K562 (cell line): ENCODE results near the gene DDIT4L. TPM values are rescaled to one million over a fixed set of nuclear protein-coding genes. Genes with fewer than 3 reads are reported as not detected.

Experiments used
- CSDE1 ChIP-seq, 2 experiments: fragments of 450-650 bp; IDR thresholded peaks; 2 replicates each; pipeline ENCODE4 v1.6.1; 2016; ENCODE audit warnings: mild to moderate bottlenecking in 1 of 2
- ELF4 ChIP-seq: fragments of 450-650 bp; formaldehyde crosslinking; IDR thresholded peaks from 2 replicates; pipeline ENCODE4 v1.4.0; 2022; ENCODE audit warnings: missing genetic modification characterization
- FOXP1 ChIP-seq: sonication (generic); formaldehyde crosslinking; IDR thresholded peaks from 2 replicates; pipeline ENCODE4 v1.8.0; 2022; ENCODE audit warnings: mild to moderate bottlenecking, missing genetic modification reagents
- HNRNPLL ChIP-seq: fragments of 200-400 bp; formaldehyde crosslinking; IDR thresholded peaks from 2 replicates; pipeline ENCODE4 v1.6.1; 2017; ENCODE audit warnings: low read length, low read depth, mild to moderate bottlenecking; ENCODE audit not compliant: poor library complexity, severe bottlenecking
- NFE2 ChIP-seq: IDR thresholded peaks from 2 replicates; pipeline ENCODE4 v1.6.1; 2014; ENCODE audit warnings: antibody characterized with exemption, low read depth
- POLR2A ChIP-seq: fragments of 450-650 bp; conservative IDR thresholded peaks from 2 replicates; pipeline ENCODE4 v1.6.1; 2016
- ZKSCAN3 ChIP-seq: fragments of 250-450 bp; sonication (Bioruptor Pico); IDR thresholded peaks from 2 replicates; pipeline ENCODE4 v1.4.0; 2020
- ZNF347 ChIP-seq: fragments of 450-650 bp; formaldehyde crosslinking; IDR thresholded peaks from 2 replicates; pipeline ENCODE4 v1.4.0; 2020; ENCODE audit warnings: low read depth, mild to moderate bottlenecking, moderate library complexity
- ZNF696 ChIP-seq: fragments of 250-450 bp; sonication (Bioruptor Pico); conservative IDR thresholded peaks from 2 replicates; pipeline ENCODE4 v1.4.0; 2020; ENCODE audit warnings: mild to moderate bottlenecking, moderate library complexity
- polyA plus RNA-seq, 8 experiments: library from polyadenylated mRNA; depleted of rRNA in 4 of 8; stranded (reverse) in 5 of 8; unstranded in 3 of 8; fragments of >200 nt; fragmentation: Nextera tagmentation in 2 of 8; fragmentation: Illumina TruSeq in 1 of 8; extraction: Ambion mirVana in 2 of 8; extraction: Trizol in 1 of 8; gene quantifications; 2 replicates each; pipeline versions ENCODE4 v1.2.1 to v1.2.3, GENCODE V29; 2011 to 2014; ENCODE audit warnings: inconsistent platforms in 1 of 8, missing spikeins in 1 of 8
- total RNA-seq, 7 experiments: library from RNA; depleted of rRNA in 6 of 7; stranded (reverse); fragments of >200 nt in 6 of 7; fragmentation: Illumina TruSeq in 2 of 7; extraction: Trizol in 2 of 7; gene quantifications; 2 replicates each; pipeline versions ENCODE4 v1.2.1 to v1.2.3, GENCODE V29; 2011 to 2021; ENCODE audit warnings: low replicate concordance in 1 of 7
- TF ChIP-seq, protein P1 (sequence below), 2 experiments: fragments of 450-650 bp; formaldehyde crosslinking in 1 of 2; IDR thresholded peaks; 2 replicates each; pipeline versions ENCODE4 v1.4.0 to v1.6.1; 2014 to 2020; ENCODE audit warnings: mild to moderate bottlenecking in 2 of 2, borderline replicate concordance in 1 of 2, low read depth in 1 of 2
- TF ChIP-seq, protein P2 (sequence below): fragments of 450-650 bp; IDR thresholded peaks from 2 replicates; pipeline ENCODE4 v1.6.1; 2016; ENCODE audit warnings: low read depth
- TF ChIP-seq, protein P3 (sequence below): fragments of 450-650 bp; IDR thresholded peaks from 2 replicates; pipeline ENCODE4 v1.6.1; 2016; ENCODE audit warnings: missing biosample characterization, missing genetic modification characterization

The DDIT4L gene
- total and polyA plus RNA-seq, 9 of the 15 experiments (the other 6 are each of a cell fraction or from before 2014, with no cell fraction given): not detected

DNA sequence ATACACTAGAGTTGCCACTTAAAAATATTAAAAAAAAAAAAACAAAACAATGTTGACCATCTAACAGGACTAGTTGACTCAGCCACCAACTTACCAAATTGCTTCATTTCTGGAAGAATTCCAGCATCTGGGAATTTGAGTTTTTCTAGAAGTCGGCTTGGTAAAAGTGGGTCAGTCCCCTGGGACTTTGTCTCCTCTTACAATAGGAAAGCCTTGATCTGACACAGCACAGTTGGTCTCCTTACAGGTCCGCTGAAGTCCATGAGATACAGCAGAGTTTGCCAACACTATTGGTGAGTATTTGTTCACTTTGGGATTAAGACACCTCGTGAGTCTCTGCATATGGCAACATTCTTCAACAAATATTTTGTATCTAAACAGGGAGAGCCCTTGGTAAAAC, 18.2 kb upstream of the DDIT4L start (continued):
- TF ChIP-seq, protein P1, sequence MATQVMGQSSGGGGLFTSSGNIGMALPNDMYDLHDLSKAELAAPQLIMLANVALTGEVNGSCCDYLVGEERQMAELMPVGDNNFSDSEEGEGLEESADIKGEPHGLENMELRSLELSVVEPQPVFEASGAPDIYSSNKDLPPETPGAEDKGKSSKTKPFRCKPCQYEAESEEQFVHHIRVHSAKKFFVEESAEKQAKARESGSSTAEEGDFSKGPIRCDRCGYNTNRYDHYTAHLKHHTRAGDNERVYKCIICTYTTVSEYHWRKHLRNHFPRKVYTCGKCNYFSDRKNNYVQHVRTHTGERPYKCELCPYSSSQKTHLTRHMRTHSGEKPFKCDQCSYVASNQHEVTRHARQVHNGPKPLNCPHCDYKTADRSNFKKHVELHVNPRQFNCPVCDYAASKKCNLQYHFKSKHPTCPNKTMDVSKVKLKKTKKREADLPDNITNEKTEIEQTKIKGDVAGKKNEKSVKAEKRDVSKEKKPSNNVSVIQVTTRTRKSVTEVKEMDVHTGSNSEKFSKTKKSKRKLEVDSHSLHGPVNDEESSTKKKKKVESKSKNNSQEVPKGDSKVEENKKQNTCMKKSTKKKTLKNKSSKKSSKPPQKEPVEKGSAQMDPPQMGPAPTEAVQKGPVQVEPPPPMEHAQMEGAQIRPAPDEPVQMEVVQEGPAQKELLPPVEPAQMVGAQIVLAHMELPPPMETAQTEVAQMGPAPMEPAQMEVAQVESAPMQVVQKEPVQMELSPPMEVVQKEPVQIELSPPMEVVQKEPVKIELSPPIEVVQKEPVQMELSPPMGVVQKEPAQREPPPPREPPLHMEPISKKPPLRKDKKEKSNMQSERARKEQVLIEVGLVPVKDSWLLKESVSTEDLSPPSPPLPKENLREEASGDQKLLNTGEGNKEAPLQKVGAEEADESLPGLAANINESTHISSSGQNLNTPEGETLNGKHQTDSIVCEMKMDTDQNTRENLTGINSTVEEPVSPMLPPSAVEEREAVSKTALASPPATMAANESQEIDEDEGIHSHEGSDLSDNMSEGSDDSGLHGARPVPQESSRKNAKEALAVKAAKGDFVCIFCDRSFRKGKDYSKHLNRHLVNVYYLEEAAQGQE (IDR thresholded peaks at IDR 0.05; ENCODE audit: borderline replicate concordance): no peak
- TF ChIP-seq, protein P1 (CRISPR knock-in tag; IDR thresholded peaks at IDR 0.05; ENCODE audit: low read depth): no peak
- no peak for TF ChIP-seq ZNF696 (CRISPR knock-in tag)
- no peak for TF ChIP-seq NFE2
- no peak for TF ChIP-seq POLR2A
- TF ChIP-seq, protein P2, sequence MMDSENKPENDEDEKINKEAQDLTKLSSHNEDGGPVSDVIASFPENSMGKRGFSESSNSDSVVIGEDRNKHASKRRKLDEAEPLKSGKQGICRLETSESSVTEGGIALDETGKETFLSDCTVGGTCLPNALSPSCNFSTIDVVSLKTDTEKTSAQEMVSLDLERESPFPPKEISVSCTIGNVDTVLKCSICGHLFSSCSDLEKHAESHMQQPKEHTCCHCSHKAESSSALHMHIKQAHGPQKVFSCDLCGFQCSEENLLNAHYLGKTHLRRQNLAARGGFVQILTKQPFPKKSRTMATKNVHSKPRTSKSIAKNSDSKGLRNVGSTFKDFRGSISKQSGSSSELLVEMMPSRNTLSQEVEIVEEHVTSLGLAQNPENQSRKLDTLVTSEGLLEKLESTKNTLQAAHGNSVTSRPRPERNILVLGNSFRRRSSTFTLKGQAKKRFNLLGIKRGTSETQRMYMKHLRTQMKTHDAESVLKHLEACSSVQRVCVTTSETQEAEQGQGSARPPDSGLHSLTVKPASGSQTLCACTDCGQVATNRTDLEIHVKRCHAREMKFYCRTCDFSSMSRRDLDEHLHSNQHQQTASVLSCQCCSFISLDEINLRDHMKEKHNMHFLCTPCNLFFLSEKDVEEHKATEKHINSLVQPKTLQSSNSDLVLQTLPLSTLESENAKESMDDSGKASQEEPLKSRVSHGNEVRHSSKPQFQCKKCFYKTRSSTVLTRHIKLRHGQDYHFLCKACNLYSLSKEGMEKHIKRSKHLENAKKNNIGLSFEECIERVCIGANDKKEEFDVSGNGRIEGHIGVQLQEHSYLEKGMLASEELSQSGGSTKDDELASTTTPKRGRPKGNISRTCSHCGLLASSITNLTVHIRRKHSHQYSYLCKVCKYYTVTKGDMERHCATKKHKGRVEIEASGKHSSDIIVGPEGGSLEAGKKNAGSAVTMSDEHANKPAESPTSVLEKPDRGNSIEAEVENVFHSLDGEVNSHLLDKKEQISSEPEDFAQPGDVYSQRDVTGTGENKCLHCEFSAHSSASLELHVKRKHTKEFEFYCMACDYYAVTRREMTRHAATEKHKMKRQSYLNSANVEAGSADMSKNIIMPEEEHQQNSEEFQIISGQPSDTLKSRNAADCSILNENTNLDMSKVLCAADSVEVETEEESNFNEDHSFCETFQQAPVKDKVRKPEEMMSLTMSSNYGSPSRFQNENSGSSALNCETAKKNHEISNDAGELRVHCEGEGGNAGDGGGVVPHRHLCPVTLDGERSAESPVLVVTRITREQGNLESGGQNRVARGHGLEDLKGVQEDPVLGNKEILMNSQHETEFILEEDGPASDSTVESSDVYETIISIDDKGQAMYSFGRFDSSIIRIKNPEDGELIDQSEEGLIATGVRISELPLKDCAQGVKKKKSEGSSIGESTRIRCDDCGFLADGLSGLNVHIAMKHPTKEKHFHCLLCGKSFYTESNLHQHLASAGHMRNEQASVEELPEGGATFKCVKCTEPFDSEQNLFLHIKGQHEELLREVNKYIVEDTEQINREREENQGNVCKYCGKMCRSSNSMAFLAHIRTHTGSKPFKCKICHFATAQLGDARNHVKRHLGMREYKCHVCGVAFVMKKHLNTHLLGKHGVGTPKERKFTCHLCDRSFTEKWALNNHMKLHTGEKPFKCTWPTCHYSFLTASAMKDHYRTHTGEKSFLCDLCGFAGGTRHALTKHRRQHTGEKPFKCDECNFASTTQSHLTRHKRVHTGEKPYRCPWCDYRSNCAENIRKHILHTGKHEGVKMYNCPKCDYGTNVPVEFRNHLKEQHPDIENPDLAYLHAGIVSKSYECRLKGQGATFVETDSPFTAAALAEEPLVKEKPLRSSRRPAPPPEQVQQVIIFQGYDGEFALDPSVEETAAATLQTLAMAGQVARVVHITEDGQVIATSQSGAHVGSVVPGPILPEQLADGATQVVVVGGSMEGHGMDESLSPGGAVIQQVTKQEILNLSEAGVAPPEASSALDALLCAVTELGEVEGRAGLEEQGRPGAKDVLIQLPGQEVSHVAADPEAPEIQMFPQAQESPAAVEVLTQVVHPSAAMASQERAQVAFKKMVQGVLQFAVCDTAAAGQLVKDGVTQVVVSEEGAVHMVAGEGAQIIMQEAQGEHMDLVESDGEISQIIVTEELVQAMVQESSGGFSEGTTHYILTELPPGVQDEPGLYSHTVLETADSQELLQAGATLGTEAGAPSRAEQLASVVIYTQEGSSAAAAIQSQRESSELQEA: no peak
- TF ChIP-seq FOXP1 (CRISPR knock-in tag): no peak
- no peak for TF ChIP-seq ZKSCAN3 (CRISPR knock-in tag)
- no peak for TF ChIP-seq ZNF347 (CRISPR knock-in tag)
- TF ChIP-seq HNRNPLL: no peak
- no peak for TF ChIP-seq CSDE1 (IDR thresholded peaks at IDR 0.05)
- TF ChIP-seq ELF4: no peak
- TF ChIP-seq, protein P3, sequence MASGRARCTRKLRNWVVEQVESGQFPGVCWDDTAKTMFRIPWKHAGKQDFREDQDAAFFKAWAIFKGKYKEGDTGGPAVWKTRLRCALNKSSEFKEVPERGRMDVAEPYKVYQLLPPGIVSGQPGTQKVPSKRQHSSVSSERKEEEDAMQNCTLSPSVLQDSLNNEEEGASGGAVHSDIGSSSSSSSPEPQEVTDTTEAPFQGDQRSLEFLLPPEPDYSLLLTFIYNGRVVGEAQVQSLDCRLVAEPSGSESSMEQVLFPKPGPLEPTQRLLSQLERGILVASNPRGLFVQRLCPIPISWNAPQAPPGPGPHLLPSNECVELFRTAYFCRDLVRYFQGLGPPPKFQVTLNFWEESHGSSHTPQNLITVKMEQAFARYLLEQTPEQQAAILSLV: no peak
